Panc1 (cell line): ENCODE data around the gene KCNN2. TPM values are rescaled to one million over a fixed set of nuclear protein-coding genes. Genes with fewer than 3 reads are reported as not detected.

Experiments used
- ATAC-seq: fragments of 200-7000 bp; cut with Tn5 transposase; 2 replicates; pipeline ENCODE4 v1.9.1; 2020; ENCODE audit warnings: mild to moderate bottlenecking, moderate library complexity
- BruUV-seq: library from RNA; stranded (reverse); fragments of 400-500 nt; replicated peaks from 2 replicates; lab custom pipeline; 2021; lab: Mats Ljungman, UMichigan
- CTCF ChIA-PET: fragments of 300-600 bp; sonication (Branson Sonifier 250); formaldehyde crosslinking; loops from one replicate; lab custom pipeline; 2022; ENCODE audit warnings: antibody characterized with exemption; lab: Charles Lee
- POLR2A ChIA-PET: fragments of 300-600 bp; sonication (Branson Sonifier 250); formaldehyde crosslinking; loops from one replicate; lab custom pipeline; 2022; ENCODE audit warnings: antibody characterized with exemption; lab: Charles Lee
- DNase-seq: peaks from one replicate; pipeline ENCODE4 v3.0.0-alpha.2; 2010; ENCODE audit warnings: low read depth, low spot score
- H3K27ac ChIP-seq: 2 replicates; pipeline ENCODE4 v1.5.1; 2011; ENCODE audit warnings: mild to moderate bottlenecking, low read length, inconsistent platforms
- H3K27me3 ChIP-seq: fragments of 200-500 bp; sonication (Bioruptor generic); 2 replicates; pipeline ENCODE4 v1.6.0; 2014; ENCODE audit warnings: low read length, inconsistent platforms; ENCODE audit not compliant: control insufficient read depth, insufficient read depth
- H3K36me3 ChIP-seq: fragments of 200-500 bp; sonication (Bioruptor generic); 2 replicates; pipeline ENCODE4 v1.5.1; 2014; ENCODE audit warnings: inconsistent platforms, mild to moderate bottlenecking, low read length, moderate library complexity; ENCODE audit not compliant: control insufficient read depth, insufficient read depth
- H3K4me1 ChIP-seq: 2 replicates; pipeline ENCODE4 v1.5.1; 2011; ENCODE audit warnings: inconsistent platforms, mild to moderate bottlenecking, low read length, moderate library complexity; ENCODE audit not compliant: control insufficient read depth, insufficient read depth
- H3K4me3 ChIP-seq, 2 experiments: 2 replicates each; pipeline ENCODE4 v1.5.1; 2011 to 2012; ENCODE audit warnings: low read depth in 2 of 2, low read length in 2 of 2, mild to moderate bottlenecking in 2 of 2, inconsistent platforms in 1 of 2, moderate library complexity in 1 of 2
- H3K9me3 ChIP-seq: fragments of 200-500 bp; sonication (Bioruptor generic); 2 replicates; pipeline ENCODE4 v1.5.1; 2014; ENCODE audit warnings: low read depth, mild to moderate bottlenecking, inconsistent platforms, low read length, moderate library complexity; ENCODE audit not compliant: control insufficient read depth, insufficient read depth
- POLR2AphosphoS5 ChIP-seq: IDR thresholded peaks from 2 replicates; pipeline ENCODE4 v1.6.1; 2012; ENCODE audit warnings: mild to moderate bottlenecking, low read depth, low read length, moderate library complexity
- SIN3A ChIP-seq: IDR thresholded peaks from 2 replicates; pipeline ENCODE4 v1.6.1; 2012; ENCODE audit warnings: low read depth, mild to moderate bottlenecking, low read length, moderate library complexity, borderline replicate concordance; ENCODE audit not compliant: insufficient read depth
- TCF7L2 ChIP-seq: IDR thresholded peaks from 2 replicates; pipeline ENCODE4 v1.6.1; 2011; ENCODE audit warnings: mild to moderate bottlenecking, low read depth, low read length, inconsistent platforms
- in situ Hi-C: cut with HindIII; loops from 2 replicates; pipeline ENCODE4 v1.10.0; 2016; ENCODE audit warnings: low sequenced_read_pairs, low pct_unique_long_range_greater_than_20kb
- intact Hi-C: fragments of 100-400 bp; cut with micrococcal nuclease; formaldehyde crosslinking; loops from one replicate; pipeline ENCODE4 v1.10.0; 2022; ENCODE audit not compliant: unreplicated experiment
- total RNA-seq: library from RNA; stranded (reverse); gene quantifications from one replicate; pipeline ENCODE4 v1.2.1, GENCODE V29; 2021; ENCODE audit not compliant: unreplicated experiment
- TF ChIP-seq, protein P1 (sequence below): fragments of 450-650 bp; IDR thresholded peaks from 2 replicates; pipeline ENCODE4 v1.5.1; 2017; ENCODE audit warnings: mild to moderate bottlenecking
- TF ChIP-seq, protein P2 (sequence below), 2 experiments: IDR thresholded peaks; 2 replicates each; pipeline ENCODE4 v1.6.1; 2011 to 2012; ENCODE audit warnings: low read depth in 2 of 2, control low read depth in 1 of 2, low read length in 1 of 2, mild to moderate bottlenecking in 1 of 2, moderate library complexity in 1 of 2; ENCODE audit not compliant: insufficient read depth in 1 of 2

Gene KCNN2
- total RNA-seq, 1 experiment from 2014 or later = not detected

DNA sequence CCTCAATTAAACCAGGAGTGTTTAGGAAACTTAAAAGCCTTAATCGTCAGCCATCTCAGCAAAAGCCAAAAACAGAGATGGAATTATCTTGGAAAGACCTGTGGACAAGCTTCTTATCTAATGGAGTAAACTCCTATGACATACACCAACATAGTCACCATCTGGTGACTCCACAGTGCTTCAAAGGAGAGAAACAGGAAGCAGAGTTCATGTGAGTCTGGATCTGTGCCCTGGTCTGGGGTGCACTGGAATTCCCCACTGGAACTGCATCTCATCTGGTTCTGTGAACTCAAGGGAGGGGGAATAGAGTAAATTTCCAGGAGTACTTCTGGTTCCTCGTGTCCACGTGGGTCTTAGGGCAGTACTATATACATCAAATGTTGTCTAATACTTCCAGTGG lies 36.3 kb upstream of the KCNN2 start:
- Histone ChIP-seq H3K4me3 (no peak overlapping the region), H3K36me3 (no peaks in the 10 kb centered on the region), H3K4me1 (no peaks in the 10 kb centered on the region), H3K27ac (no peak overlapping the region), H3K9me3 (no peaks in the 10 kb centered on the region), H3K27me3 (no peaks in the 10 kb centered on the region)
- ATAC-seq (no peak), DNase-seq (no peak)
- in situ Hi-C loops (no loop called here), intact Hi-C loops (no loop called here)
- POLR2A ChIA-PET = no interaction called here
- CTCF ChIA-PET = no interaction called here
- no TSS peak for BruUV-seq
- TF ChIP-seq, protein P1, sequence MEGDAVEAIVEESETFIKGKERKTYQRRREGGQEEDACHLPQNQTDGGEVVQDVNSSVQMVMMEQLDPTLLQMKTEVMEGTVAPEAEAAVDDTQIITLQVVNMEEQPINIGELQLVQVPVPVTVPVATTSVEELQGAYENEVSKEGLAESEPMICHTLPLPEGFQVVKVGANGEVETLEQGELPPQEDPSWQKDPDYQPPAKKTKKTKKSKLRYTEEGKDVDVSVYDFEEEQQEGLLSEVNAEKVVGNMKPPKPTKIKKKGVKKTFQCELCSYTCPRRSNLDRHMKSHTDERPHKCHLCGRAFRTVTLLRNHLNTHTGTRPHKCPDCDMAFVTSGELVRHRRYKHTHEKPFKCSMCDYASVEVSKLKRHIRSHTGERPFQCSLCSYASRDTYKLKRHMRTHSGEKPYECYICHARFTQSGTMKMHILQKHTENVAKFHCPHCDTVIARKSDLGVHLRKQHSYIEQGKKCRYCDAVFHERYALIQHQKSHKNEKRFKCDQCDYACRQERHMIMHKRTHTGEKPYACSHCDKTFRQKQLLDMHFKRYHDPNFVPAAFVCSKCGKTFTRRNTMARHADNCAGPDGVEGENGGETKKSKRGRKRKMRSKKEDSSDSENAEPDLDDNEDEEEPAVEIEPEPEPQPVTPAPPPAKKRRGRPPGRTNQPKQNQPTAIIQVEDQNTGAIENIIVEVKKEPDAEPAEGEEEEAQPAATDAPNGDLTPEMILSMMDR = no peak
- no peak for TF ChIP-seq TCF7L2
- TF ChIP-seq, protein P2, sequence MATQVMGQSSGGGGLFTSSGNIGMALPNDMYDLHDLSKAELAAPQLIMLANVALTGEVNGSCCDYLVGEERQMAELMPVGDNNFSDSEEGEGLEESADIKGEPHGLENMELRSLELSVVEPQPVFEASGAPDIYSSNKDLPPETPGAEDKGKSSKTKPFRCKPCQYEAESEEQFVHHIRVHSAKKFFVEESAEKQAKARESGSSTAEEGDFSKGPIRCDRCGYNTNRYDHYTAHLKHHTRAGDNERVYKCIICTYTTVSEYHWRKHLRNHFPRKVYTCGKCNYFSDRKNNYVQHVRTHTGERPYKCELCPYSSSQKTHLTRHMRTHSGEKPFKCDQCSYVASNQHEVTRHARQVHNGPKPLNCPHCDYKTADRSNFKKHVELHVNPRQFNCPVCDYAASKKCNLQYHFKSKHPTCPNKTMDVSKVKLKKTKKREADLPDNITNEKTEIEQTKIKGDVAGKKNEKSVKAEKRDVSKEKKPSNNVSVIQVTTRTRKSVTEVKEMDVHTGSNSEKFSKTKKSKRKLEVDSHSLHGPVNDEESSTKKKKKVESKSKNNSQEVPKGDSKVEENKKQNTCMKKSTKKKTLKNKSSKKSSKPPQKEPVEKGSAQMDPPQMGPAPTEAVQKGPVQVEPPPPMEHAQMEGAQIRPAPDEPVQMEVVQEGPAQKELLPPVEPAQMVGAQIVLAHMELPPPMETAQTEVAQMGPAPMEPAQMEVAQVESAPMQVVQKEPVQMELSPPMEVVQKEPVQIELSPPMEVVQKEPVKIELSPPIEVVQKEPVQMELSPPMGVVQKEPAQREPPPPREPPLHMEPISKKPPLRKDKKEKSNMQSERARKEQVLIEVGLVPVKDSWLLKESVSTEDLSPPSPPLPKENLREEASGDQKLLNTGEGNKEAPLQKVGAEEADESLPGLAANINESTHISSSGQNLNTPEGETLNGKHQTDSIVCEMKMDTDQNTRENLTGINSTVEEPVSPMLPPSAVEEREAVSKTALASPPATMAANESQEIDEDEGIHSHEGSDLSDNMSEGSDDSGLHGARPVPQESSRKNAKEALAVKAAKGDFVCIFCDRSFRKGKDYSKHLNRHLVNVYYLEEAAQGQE (IDR thresholded peaks at IDR 0.05; ENCODE audit: insufficient read depth in 1 of 2, low read depth in 2 of 2, low read length in 1 of 2) = no peak

DNA sequence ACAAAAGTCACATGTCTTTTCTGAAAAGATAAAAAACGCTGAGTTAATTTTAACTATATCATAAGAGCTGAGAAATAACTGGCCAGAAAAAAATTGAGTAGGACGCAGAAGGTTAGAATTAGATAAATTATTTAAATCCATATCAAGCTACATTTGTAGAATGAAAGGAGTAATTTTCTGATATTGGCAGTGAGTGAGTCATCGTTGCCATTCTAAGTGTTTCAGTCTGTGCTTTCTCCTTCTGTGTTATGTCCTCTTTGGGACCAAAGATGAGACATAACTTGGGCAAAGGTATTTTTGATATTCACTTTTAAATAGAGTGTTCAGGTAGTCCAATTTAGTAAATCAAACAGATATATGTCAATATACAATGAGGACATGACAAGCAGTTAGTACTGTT lies 34.4 kb upstream of the KCNN2 start:
- ChIA-PET CTCF (no interaction called here), POLR2A (no interaction called here)
- Histone ChIP-seq H3K4me1 (no peaks in the 10 kb centered on the region), H3K27me3 (no peaks in the 10 kb centered on the region), H3K36me3 (no peaks in the 10 kb centered on the region), H3K9me3 (no peaks in the 10 kb centered on the region), H3K4me3 (no peak overlapping the region), H3K27ac (no peak overlapping the region)
- in situ Hi-C loops = no loop called here
- TF ChIP-seq POLR2AphosphoS5 = no peak
- no peak for TF ChIP-seq TCF7L2
- no peak for TF ChIP-seq SIN3A
- TF ChIP-seq, protein P2 (IDR thresholded peaks at IDR 0.05; ENCODE audit: insufficient read depth in 1 of 2, low read depth in 2 of 2, low read length in 1 of 2) = no peak
- TF ChIP-seq, protein P1 = no peak
- DNase-seq (no peak), ATAC-seq (no peak)
- BruUV-seq = no TSS peak
- intact Hi-C loops = no loop called here
